Measurements from ENCODE around the gene HOXA2. TPM values are rescaled to one million over a fixed set of nuclear protein-coding genes. Genes with fewer than 3 reads are reported as not detected.

The HOXA2 gene
- total and polyA plus RNA-seq, 2 of the 13 experiments (the other 11 are each of a cell fraction or from before 2014, with no cell fraction given), result 0.22 to 0.29 TPM

DNA sequence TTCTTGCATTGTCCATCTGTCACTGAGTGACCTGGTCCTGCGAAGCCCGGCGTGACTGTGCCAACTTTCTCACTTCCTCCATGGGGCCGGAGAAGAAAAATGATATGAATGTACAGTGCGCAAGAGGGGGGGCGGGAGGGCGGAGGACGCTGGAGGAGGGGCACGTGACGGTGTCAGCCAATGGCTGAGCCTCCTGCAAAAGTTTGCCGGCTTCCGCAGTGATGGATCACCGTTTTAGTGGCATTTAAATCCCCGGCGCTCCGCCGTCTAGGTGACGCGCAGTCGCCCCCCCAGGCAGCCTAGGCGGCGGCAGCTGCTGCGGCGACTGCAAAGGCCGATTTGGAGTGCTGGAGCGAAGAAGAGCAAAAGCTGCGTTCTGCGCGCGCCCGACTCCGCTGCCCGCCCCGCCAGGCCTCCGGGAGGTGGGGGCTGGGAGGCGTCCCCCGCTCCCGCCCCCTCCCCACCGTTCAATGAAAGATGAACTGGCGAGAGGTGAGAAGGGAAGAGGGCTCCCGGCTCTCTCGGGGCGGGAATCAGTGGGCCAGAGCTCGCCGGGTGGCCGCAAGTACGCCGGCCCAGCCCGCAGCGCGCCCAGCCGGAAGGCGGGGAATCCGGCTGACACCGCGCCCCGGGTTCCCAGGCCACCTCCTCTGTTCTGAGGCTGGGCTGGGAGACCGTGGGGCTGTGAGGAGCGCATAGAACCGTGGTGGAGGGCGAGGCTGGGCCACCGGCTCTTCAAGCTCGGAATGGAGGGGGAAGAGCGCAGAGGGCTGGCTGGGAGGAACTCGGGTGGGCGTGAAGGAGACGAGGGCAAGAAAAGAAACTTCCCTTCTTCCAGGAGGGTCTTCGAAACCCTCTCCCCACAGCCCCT is 6.4 kb downstream of the HOXA2 start, which contains the start of gene HOXA1 (continued):
- peak; percentile 21; the same call in 1 of the 2 replicates for TF ChIP-seq YEATS4 (CRISPR knock-in tag; IDR thresholded peaks at IDR 0.05; ENCODE audit: borderline replicate concordance)
- TF ChIP-seq TAF1 (CRISPR knock-in tag; IDR thresholded peaks at IDR 0.05), result peak; percentile 38; the same call in 1 of the 2 replicates
- TF ChIP-seq, protein P1, sequence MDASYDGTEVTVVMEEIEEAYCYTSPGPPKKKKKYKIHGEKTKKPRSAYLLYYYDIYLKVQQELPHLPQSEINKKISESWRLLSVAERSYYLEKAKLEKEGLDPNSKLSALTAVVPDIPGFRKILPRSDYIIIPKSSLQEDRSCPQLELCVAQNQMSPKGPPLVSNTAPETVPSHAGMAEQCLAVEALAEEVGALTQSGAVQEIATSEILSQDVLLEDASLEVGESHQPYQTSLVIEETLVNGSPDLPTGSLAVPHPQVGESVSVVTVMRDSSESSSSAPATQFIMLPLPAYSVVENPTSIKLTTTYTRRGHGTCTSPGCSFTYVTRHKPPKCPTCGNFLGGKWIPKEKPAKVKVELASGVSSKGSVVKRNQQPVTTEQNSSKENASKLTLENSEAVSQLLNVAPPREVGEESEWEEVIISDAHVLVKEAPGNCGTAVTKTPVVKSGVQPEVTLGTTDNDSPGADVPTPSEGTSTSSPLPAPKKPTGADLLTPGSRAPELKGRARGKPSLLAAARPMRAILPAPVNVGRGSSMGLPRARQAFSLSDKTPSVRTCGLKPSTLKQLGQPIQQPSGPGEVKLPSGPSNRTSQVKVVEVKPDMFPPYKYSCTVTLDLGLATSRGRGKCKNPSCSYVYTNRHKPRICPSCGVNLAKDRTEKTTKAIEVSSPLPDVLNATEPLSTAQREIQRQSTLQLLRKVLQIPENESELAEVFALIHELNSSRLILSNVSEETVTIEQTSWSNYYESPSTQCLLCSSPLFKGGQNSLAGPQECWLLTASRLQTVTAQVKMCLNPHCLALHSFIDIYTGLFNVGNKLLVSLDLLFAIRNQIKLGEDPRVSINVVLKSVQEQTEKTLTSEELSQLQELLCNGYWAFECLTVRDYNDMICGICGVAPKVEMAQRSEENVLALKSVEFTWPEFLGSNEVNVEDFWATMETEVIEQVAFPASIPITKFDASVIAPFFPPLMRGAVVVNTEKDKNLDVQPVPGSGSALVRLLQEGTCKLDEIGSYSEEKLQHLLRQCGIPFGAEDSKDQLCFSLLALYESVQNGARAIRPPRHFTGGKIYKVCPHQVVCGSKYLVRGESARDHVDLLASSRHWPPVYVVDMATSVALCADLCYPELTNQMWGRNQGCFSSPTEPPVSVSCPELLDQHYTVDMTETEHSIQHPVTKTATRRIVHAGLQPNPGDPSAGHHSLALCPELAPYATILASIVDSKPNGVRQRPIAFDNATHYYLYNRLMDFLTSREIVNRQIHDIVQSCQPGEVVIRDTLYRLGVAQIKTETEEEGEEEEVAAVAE (CRISPR knock-in tag; IDR thresholded peaks at IDR 0.05; ENCODE audit: borderline replicate concordance), result no peak
- TF ChIP-seq ZNF326 (CRISPR knock-in tag; IDR thresholded peaks at IDR 0.05; ENCODE audit: borderline replicate concordance), result no peak
- TF ChIP-seq ARID4A (CRISPR knock-in tag; IDR thresholded peaks at IDR 0.05; ENCODE audit: borderline replicate concordance), result peak; percentile 41; the same call in 1 of the 2 replicates
- TF ChIP-seq USF2 (IDR thresholded peaks at IDR 0.05; ENCODE audit: low read depth, low read length), result peak; percentile 76
- TF ChIP-seq USF2 (CRISPR knock-in tag; IDR thresholded peaks at IDR 0.05; ENCODE audit: borderline replicate concordance), result peak; percentile 71; the same call in 1 of the 2 replicates
- 0 out of 2 replicates have a peak, but pooled peaks have one; percentile 58 for TF ChIP-seq KAT8 (CRISPR knock-in tag; IDR thresholded peaks at IDR 0.05)

Data from HepG2 (cell line).